Measurements from ENCODE around the gene GKAP1.

DNA sequence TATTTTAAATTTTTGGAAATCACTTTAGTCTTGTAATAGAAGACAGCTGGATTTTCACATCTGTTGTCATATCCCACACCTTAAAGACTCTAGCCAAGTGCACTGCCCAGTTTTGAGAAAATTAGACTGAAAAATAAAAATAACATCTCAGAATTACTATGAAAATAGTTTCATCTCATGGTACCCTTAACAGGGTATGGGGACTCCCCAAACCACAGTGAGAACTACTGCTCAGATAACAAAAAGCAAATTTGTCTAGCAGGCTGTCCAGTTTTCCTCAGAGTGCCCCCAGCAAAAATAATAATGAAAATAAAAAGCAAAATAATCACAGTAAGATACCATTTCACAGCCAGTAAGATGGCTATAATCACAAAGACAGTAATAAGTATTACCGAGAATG, 116.3 kb downstream of the GKAP1 start:
- TF ChIP-seq PATZ1 (CRISPR knock-in tag; IDR thresholded peaks at IDR 0.05; ENCODE audit: borderline replicate concordance) = no peak
- no peak for TF ChIP-seq ZNF565 (CRISPR knock-in tag; conservative IDR thresholded peaks at IDR 0.05; ENCODE audit: low read depth)
- TF ChIP-seq RARB (CRISPR knock-in tag; IDR thresholded peaks at IDR 0.05) = no peak
- TF ChIP-seq ZFP3 (CRISPR knock-in tag; IDR thresholded peaks at IDR 0.05) = no peak
- no peak for TF ChIP-seq SNAI2 (CRISPR knock-in tag; IDR thresholded peaks at IDR 0.05)
- no peak for TF ChIP-seq OSR1 (CRISPR knock-in tag; IDR thresholded peaks at IDR 0.05)
- TF ChIP-seq ZFP30 (CRISPR knock-in tag; IDR thresholded peaks at IDR 0.05) = no peak
- TF ChIP-seq ARNTL (CRISPR knock-in tag; IDR thresholded peaks at IDR 0.05; ENCODE audit: borderline replicate concordance, low read depth) = no peak

Data from SK-N-SH treated with all-trans-retinoic acid at 6 μM for 48 hours (cell line).